ENCODE data around the gene NPLOC4.

NPLOC4 gene

GRCh38 chr17:81636505-81637288 is at the start of gene NPLOC4, which contains the start of gene TSPAN10:
Gene NPLOC4, minus strand, starts transcription at chr17:81637112. Its CDS starts 182 bp downstream, at chr17:81636930.
Gene TSPAN10, plus strand, starts transcription at chr17:81637196. Its CDS starts 5,217 bp downstream, at chr17:81642413.
- peak; percentile 89 for DNase-seq

GRCh38 chr17:81686614-81687013 is 49.7 kb upstream of the NPLOC4 start:
- no peak for DNase-seq

DNA sequence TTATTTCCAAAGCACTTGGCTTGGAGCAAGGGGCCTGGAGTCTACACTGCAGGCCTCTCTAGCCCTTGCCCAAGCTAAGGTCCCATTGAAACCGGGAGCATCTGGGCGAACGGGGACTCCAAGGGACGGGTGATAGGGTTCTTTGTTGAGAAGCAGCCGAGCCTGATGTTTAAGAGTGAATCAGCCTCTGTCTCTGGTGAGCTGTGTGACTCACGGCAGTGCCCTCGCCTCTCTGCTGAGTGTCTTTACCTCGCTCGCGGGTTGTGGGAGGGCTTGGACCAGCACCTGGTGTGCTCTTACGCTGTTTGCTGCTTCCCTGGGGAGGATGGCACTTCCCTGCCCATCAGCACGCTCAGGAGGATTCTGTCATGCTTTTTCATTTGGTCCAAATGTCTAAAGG is 48.2 kb upstream of the NPLOC4 start:
- peak; percentile 41 for DNase-seq

GRCh38 chr17:81684442-81684911 is 47.6 kb upstream of the NPLOC4 start:
- peak; percentile 28 for DNase-seq

DNA sequence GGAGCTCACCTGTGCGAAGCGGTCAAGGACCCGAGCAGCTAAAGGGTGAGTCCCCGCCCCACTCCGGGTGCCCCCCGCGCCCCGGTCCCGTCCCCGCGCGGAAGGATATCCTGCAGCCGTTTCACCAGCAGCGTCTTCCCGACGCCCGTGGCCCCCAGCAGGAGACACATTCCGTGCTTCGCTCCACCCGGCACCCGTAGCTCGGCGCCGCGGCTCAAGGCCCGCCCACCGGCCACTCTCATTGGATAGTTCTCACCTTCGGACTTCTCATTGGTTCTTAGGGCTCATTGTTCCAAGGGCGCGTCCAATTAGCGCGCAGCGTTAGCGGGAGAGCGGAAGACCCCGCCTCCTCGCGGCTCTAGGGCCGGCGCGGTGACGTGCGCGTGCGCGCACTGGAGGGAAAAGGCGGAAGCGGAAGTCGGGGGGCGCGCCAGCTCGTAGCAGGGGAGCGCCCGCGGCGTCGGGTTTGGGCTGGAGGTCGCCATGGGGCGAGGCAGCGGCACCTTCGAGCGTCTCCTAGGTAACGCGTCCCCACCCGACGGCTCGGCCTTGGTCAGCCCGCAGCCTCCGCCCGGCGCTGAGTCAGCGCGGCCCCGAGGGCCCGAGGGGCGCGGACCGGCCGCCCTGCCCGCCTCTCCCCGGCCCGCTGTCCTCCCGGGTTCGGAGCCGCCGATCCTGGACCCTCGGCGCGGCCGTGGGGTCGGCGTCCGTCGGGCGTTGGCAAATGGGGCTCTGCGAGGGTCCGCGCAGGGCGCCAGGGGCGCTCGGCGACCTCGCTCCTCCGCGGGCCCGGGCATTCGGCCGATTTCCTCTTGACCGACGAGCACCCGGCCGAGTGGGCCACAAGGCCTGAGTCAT is 46.9 kb upstream of the NPLOC4 start, which contains the start of the genes ARL16 and HGS:
Gene ARL16, minus strand, starts transcription at position 214 of the 858 bp plus-strand sequence. Its CDS starts 44 bp downstream, at position 170.
Gene HGS, plus strand, starts transcription at position 428 of the 858 bp plus-strand sequence. Its CDS starts 56 bp downstream, at position 484.
- DNase-seq: peak; percentile 97

DNA sequence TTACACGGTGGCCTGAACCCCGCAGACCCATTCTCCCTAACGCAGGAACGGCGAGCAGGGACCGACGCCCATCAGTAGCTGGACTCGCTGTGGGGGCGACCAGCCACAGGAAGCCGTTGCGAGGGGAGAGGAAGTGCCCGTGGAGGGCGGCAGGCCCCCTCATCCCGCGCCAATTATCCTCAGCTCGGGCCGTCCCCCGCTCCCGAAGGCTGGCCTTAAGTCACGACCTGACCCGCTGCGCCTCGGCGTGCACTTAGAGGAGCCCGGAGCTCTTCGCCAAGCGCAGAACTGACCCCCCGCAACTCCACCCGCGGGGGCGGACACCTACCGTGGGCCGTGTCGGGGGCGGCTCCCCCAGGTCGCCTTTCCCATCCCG is 46.3 kb upstream of the NPLOC4 start:
- peak; percentile 13 for DNase-seq

GRCh38 chr17:81682565-81683207 is 45.8 kb upstream of the NPLOC4 start:
- no peak for DNase-seq

- DNase-seq: no peak
Measured at GRCh38 chr17:81681672-81682071, 44.8 kb upstream of the NPLOC4 start.

- DNase-seq: no peak
Measured at GRCh38 chr17:81680150-81680549, 43.2 kb upstream of the NPLOC4 start.

- no peak for DNase-seq
Measured at GRCh38 chr17:81676906-81677305, 40.0 kb upstream of the NPLOC4 start.

DNA sequence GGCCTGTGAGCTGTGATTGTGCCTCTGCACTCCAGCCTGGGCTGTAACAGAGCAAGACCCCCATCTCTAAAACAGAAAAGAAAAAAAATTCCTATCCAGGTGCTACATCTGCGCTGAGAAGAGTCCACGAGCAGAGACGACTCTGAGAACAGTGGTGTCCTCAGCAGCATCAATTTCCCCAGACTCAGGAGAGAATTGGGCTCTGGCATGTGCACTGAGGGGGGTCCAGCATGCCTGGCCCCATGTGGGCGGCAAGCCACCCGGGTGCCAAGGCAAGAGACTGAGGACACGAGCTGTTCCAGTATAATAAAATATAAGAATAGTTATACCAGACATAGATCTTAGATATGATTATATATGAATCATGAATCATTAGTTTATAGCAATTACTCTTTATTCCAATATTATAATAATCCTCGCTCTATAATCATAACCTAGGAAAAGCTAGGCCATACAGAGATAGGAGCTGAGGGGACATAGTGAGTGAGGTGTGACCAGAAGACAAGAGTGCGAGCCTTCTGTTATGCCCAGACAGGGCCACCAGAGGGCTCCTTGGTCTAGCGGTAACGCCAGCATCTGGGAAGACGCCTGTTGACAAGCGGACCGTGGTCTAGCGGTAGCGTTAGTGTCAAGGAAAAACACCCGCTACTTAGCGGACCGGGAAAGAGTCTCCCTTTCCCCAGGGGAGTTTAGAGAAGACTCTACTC is 38.8 kb upstream of the NPLOC4 start:
- DNase-seq: peak; percentile 20

- no peak for DNase-seq
Measured at GRCh38 chr17:81673561-81674258, 36.8 kb upstream of the NPLOC4 start.

GRCh38 chr17:81672954-81673353 is 36.0 kb upstream of the NPLOC4 start:
- DNase-seq: no peak

DNA sequence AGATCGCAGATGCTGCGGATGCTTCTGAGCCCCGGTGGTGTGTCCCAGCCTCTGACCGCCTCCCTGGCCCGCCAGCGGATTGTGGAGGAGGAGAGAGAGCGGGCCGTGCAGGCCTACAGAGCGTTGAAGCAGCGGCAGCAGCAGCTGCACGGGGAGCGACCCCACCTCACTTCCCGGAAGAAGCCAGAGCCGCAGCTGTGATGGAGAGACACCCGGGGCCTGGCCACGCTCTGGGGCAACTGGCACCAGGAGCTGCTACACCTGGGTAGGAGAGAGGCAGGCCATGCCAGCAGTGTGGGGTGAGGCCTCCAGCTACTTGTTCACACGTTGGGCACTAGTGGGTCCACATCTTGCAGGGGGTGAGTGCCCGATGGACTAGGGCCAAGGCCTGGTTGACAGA is 35.6 kb upstream of the NPLOC4 start:
- no peak for DNase-seq

GRCh38 chr17:81667754-81668153 is 30.8 kb upstream of the NPLOC4 start:
- DNase-seq: peak; percentile 15

- peak; percentile 95 for DNase-seq
Measured at GRCh38 chr17:81666342-81667191, 29.7 kb upstream of the NPLOC4 start, which contains the start of the genes CCDC137 and OXLD1. Gene CCDC137, plus strand, starts transcription at chr17:81666737. Its CDS starts 30 bp downstream, at chr17:81666767. Gene OXLD1, minus strand, starts transcription at chr17:81666605. Its CDS starts 28 bp downstream, at chr17:81666577.

GRCh38 chr17:81666092-81666341 is 29.1 kb upstream of the NPLOC4 start:
- peak; percentile 43 for DNase-seq

GRCh38 chr17:81665205-81666091 is 28.5 kb upstream of the NPLOC4 start:
- DNase-seq: peak; percentile 39

- DNase-seq: no peak
Measured at GRCh38 chr17:81664051-81664470, 27.1 kb upstream of the NPLOC4 start.

Measured in CD4-positive, alpha-beta T cell treated with Interleukin-17A for 4 hours (primary cell).